Uterus (tissue), 4 donors: ENCODE measurements around the gene ITGA2. TPM values are rescaled to one million over a fixed set of nuclear protein-coding genes. Genes with fewer than 3 reads are reported as not detected.

Experiments used
- DNase-seq, 2 donors: peaks; one replicate each; pipeline ENCODE4 v3.0.0-alpha.2; 2019 to 2020
- H3K27ac ChIP-seq, 2 donors: fragments of 200-600 bp; sonication (generic); 1 replicate in 1 of 2; 2 replicates in 1 of 2; pipeline ENCODE4 v1.5.1; 2016 to 2018
- H3K27me3 ChIP-seq, 2 donors: fragments of 200-600 bp; sonication (generic); one replicate each; pipeline ENCODE4 v1.5.1; 2018 to 2019; ENCODE audit warnings: control low read depth in 1 of 2
- H3K36me3 ChIP-seq, 2 donors: fragments of 200-600 bp; sonication (generic); one replicate each; pipeline ENCODE4 v1.5.1; 2019; ENCODE audit warnings: control low read depth in 1 of 2
- H3K4me1 ChIP-seq, 2 donors: fragments of 200-600 bp; sonication (generic); one replicate each; pipeline ENCODE4 v1.5.1; 2018 to 2019; ENCODE audit warnings: control low read depth in 1 of 2
- H3K4me3 ChIP-seq, 2 donors: fragments of 200-600 bp; sonication (generic); 1 replicate in 1 of 2; 2 replicates in 1 of 2; pipeline ENCODE4 v1.5.1; 2018 to 2019; ENCODE audit warnings: mild to moderate bottlenecking in 1 of 2
- H3K9me3 ChIP-seq, 2 donors: fragments of 200-600 bp; sonication (generic); one replicate each; pipeline ENCODE4 v1.5.1; 2019; ENCODE audit warnings: control low read depth in 1 of 2
- POLR2A ChIP-seq, 2 donors: fragments of 450-650 bp; IDR thresholded peaks; one replicate each; pipeline ENCODE4 v1.6.1; 2016; ENCODE audit warnings: antibody characterized with exemption in 2 of 2, mild to moderate bottlenecking in 1 of 2, moderate library complexity in 1 of 2
- intact Hi-C: fragments of 100-400 bp; cut with DNase I; formaldehyde crosslinking; loops from one replicate; pipeline ENCODE4 v1.15.1; 2023; ENCODE audit warnings: low total_unique reads
- total RNA-seq, 4 donors: library from RNA; depleted of rRNA in 3 of 4; stranded (reverse); fragments of >200 nt in 3 of 4; gene quantifications; one replicate each; pipeline versions ENCODE4 v1.1.0 to v1.2.4, GENCODE V29; 2014 to 2023
- TF ChIP-seq, protein P1 (sequence below), 4 experiments: fragments of 200-600 bp in 2 of 4; fragments of 450-650 bp in 2 of 4; sonication (generic) in 2 of 4; IDR thresholded peaks; one replicate each; pipeline ENCODE4 v1.5.1; 2016 to 2019; ENCODE audit warnings: antibody characterized with exemption in 4 of 4, mild to moderate bottlenecking in 2 of 4, moderate library complexity in 1 of 4
- donor health status: DM: yes; HTN: yes; CAD: no.

Gene ITGA2
- total RNA-seq, 4 donors from 2014 or later, result 1.3 to 22.4 (median 4.5) TPM

GRCh38 chr5:53024535-53024934, 35.4 kb downstream of the ITGA2 start:
- intact Hi-C loops, result no loop called here
- Histone ChIP-seq H3K36me3 (no peaks in the 10 kb centered on the region), H3K4me1 (no peaks in the 10 kb centered on the region), H3K27me3 (no peaks in the 10 kb centered on the region), H3K9me3 (no peaks in the 10 kb centered on the region), H3K27ac (no peak overlapping the region), H3K4me3 (no peak overlapping the region)
- DNase-seq, result no peak
- no peak for TF ChIP-seq POLR2A (IDR thresholded peaks at IDR 0.05)
- TF ChIP-seq, protein P1, sequence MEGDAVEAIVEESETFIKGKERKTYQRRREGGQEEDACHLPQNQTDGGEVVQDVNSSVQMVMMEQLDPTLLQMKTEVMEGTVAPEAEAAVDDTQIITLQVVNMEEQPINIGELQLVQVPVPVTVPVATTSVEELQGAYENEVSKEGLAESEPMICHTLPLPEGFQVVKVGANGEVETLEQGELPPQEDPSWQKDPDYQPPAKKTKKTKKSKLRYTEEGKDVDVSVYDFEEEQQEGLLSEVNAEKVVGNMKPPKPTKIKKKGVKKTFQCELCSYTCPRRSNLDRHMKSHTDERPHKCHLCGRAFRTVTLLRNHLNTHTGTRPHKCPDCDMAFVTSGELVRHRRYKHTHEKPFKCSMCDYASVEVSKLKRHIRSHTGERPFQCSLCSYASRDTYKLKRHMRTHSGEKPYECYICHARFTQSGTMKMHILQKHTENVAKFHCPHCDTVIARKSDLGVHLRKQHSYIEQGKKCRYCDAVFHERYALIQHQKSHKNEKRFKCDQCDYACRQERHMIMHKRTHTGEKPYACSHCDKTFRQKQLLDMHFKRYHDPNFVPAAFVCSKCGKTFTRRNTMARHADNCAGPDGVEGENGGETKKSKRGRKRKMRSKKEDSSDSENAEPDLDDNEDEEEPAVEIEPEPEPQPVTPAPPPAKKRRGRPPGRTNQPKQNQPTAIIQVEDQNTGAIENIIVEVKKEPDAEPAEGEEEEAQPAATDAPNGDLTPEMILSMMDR (IDR thresholded peaks at IDR 0.05), result no peak

DNA sequence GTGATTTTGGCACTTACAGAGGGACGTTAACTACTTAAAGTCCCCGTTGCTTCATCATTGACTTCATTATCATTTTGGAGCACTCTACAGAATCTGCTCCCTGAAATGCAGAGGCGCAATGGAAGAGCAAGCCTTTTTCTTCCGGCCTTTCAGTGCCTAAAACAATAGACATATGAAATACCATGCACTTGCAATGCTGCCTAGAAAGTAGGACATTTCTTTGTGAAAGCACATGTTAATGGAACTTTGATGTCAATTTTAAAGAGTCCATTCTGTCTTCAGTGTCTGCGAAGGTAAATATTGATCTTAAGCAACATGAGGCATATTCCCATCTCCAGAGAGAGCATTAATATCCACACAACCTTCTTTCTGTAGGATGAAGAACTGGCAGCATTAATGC, 36.3 kb downstream of the ITGA2 start:
- Histone ChIP-seq H3K4me3 (no peak overlapping the region), H3K27me3 (no peaks in the 10 kb centered on the region), H3K9me3 (no peaks in the 10 kb centered on the region), H3K36me3 (no peaks in the 10 kb centered on the region), H3K4me1 (no peaks in the 10 kb centered on the region), H3K27ac (no peak overlapping the region)
- intact Hi-C loops, result no loop called here
- TF ChIP-seq, protein P1 (IDR thresholded peaks at IDR 0.05), result no peak
- TF ChIP-seq POLR2A (IDR thresholded peaks at IDR 0.05), result no peak
- DNase-seq, result no peak

DNA sequence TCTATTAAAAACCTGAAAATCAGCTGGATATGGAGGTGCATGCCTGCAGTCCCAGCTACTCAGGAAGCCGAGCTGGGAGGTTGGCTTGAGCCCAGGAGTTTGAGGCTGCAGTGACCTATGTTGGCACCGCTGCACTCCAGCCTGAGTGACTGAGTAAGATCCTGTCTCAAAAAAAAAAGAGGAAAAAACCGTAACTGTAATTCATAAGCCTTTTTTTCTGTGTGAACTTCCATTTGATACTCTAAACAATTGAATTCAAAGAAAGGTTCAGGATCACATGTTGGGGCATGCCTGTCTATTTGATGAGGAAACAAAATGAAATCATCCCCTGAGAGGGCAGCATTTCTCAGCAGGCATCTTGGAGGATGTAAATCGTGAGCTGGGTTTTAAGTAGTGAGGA, 38.8 kb downstream of the ITGA2 start:
- no peak overlapping the region for H3K4me3 ChIP-seq
- H3K36me3 ChIP-seq, result no peaks in the 10 kb centered on the region
- H3K4me1 ChIP-seq, result no peaks in the 10 kb centered on the region
- no peaks in the 10 kb centered on the region for H3K9me3 ChIP-seq
- no peak overlapping the region for H3K27ac ChIP-seq
- TF ChIP-seq POLR2A (IDR thresholded peaks at IDR 0.05), result no peak
- TF ChIP-seq, protein P1 (IDR thresholded peaks at IDR 0.05), result no peak
- intact Hi-C loops, result no loop called here
- DNase-seq, result peak; percentile 20 to 37
- no peaks in the 10 kb centered on the region for H3K27me3 ChIP-seq

- Histone ChIP-seq H3K9me3 (no peaks in the 10 kb centered on the region), H3K27me3 (no peaks in the 10 kb centered on the region), H3K4me3 (no peak overlapping the region), H3K36me3 (no peaks in the 10 kb centered on the region), H3K4me1 (no peaks in the 10 kb centered on the region), H3K27ac (no peak overlapping the region)
- intact Hi-C loops, result no loop called here
- no peak for DNase-seq
- TF ChIP-seq, protein P1 (IDR thresholded peaks at IDR 0.05), result no peak
These were observed 40.5 kb downstream of the ITGA2 start for GRCh38 chr5:53029608-53030007.

DNA sequence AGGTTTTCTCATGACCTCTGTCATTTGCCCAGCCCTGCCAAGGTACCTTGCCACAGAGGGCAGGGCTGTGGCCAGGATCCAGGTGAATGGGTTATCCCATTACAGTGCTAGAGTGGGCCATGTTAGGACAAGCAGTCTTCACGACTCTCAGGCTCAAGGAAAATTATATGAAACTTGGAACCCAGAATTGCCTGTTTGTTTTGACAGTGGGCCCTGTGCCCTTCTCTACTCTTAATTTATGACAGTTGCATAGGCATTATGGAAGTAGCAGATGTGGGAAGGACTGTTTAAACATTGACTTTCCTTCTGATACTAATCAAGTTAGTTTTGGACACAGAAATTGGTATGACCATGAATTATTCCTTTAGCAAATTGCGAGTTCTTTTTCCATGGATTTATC, 41.7 kb downstream of the ITGA2 start:
- Histone ChIP-seq H3K27me3 (no peaks in the 10 kb centered on the region), H3K36me3 (no peaks in the 10 kb centered on the region), H3K4me1 (no peaks in the 10 kb centered on the region), H3K27ac (peak overlapping the region; percentile 24 to 54), H3K9me3 (no peaks in the 10 kb centered on the region), H3K4me3 (no peak overlapping the region)
- TF ChIP-seq POLR2A (IDR thresholded peaks at IDR 0.05), result no peak
- TF ChIP-seq, protein P1 (IDR thresholded peaks at IDR 0.05), result no peak
- intact Hi-C loops, result no loop called here
- no peak for DNase-seq
